Measurements from ENCODE around the gene MEGF8.
A peak's percentile ranks its signal among the peaks of the same experiment; 100 is the strongest.

The MEGF8 gene

GRCh38 chr19:42401365-42402303 lies 76.2 kb downstream of the MEGF8 start:
- Histone ChIP-seq H4K20me1 (ENCODE audit: insufficient read depth, low read length) (no peaks in the 10 kb centered on the region), H2AFZ (ENCODE audit: low read depth, low read length) (no peak overlapping the region), H3K36me3 (replicated peaks; ENCODE audit: low read depth, low read length) (peaks cover 12% of the 10 kb centered on the region), H3K9me3 (ENCODE audit: insufficient read depth, low read length) (no peaks in the 10 kb centered on the region), H3K9ac (ENCODE audit: low read length) (peak overlapping the region; percentile 43), H3K4me1 (ENCODE audit: low read length) (peaks cover 6% of the 10 kb centered on the region), H3K4me3 (ENCODE audit: low read length) (peak overlapping the region; percentile 71), H3K27ac (ENCODE audit: low read length) (no peak overlapping the region), H3K27me3 (ENCODE audit: low read depth, low read length) (no peaks in the 10 kb centered on the region), H3K79me2 (ENCODE audit: low read length) (peaks cover 8% of the 10 kb centered on the region), H3K4me2 (ENCODE audit: low read length) (peak overlapping the region; percentile 71)
- TF ChIP-seq EZH2phosphoT487 (IDR thresholded peaks at IDR 0.05; ENCODE audit: low read depth) (no peak), CTCF (IDR thresholded peaks at IDR 0.05; ENCODE audit: low read depth, low read length) (peak; percentile 90)

DNA sequence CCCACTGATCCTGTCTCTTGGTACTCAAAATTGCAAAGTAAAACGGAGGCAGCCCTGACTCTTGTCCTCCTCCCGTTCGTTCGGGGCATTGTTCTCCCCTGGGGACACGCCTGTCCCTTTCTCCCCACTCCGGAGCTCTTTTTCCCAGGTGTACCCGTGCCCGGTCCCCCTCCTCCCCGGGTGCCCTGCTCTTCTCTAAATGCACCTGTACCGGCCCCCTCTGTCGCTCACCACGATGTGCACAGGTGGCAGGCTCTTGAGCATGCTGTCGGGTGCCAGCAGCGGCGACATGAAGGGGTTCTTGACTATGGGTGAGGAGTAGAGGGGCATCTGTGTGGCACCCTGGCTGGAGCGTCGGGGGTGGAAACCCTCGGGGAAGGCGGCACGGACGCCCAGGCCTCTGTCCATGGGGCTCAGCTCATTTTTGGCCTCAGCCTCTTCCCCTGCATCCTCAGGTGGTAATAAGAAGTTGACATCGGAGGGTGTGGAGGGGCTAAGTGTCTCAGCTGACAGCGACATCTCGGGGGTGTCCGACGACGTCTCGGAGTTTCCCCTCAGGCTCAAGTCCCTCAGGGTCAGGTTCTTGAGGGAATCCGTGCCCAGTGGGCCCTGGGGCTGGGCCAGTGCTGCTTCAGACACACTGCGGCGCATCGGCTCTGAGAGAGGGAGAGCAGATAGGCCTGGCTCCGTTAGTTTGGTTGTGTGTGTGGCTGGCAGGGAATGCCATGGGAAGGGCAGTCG lies 77.1 kb downstream of the MEGF8 start:
- Histone ChIP-seq H3K9me3 (ENCODE audit: insufficient read depth, low read length) (no peaks in the 10 kb centered on the region), H3K27me3 (ENCODE audit: low read depth, low read length) (no peaks in the 10 kb centered on the region), H3K27ac (ENCODE audit: low read length) (no peak overlapping the region), H3K4me2 (ENCODE audit: low read length) (peak overlapping the region; percentile 71), H3K79me2 (ENCODE audit: low read length) (peaks cover 5% of the 10 kb centered on the region), H3K4me3 (ENCODE audit: low read length) (peak overlapping the region; percentile 71), H4K20me1 (ENCODE audit: insufficient read depth, low read length) (no peaks in the 10 kb centered on the region; the same call in 1 of the 2 replicates), H2AFZ (ENCODE audit: low read depth, low read length) (no peak overlapping the region), H3K4me1 (ENCODE audit: low read length) (peaks cover 5% of the 10 kb centered on the region), H3K36me3 (replicated peaks; ENCODE audit: low read depth, low read length) (peaks cover 14% of the 10 kb centered on the region), H3K9ac (ENCODE audit: low read length) (no peak overlapping the region)
- TF ChIP-seq EZH2phosphoT487 (IDR thresholded peaks at IDR 0.05; ENCODE audit: low read depth) = no peak
- TF ChIP-seq CTCF (IDR thresholded peaks at IDR 0.05; ENCODE audit: low read depth, low read length) = no peak

GRCh38 chr19:42403586-42403985 lies 78.2 kb downstream of the MEGF8 start:
- H3K36me3 ChIP-seq (replicated peaks; ENCODE audit: low read depth, low read length) = peaks cover 16% of the 10 kb centered on the region
- no peaks in the 10 kb centered on the region for H3K27me3 ChIP-seq (ENCODE audit: low read depth, low read length)
- H3K27ac ChIP-seq (ENCODE audit: low read length) = no peak overlapping the region
- no peak overlapping the region for H3K4me2 ChIP-seq (ENCODE audit: low read length)
- no peak for TF ChIP-seq CTCF (IDR thresholded peaks at IDR 0.05; ENCODE audit: low read depth, low read length)
- TF ChIP-seq EZH2phosphoT487 (IDR thresholded peaks at IDR 0.05; ENCODE audit: low read depth) = no peak
- no peaks in the 10 kb centered on the region; the same call in 1 of the 2 replicates for H4K20me1 ChIP-seq (ENCODE audit: insufficient read depth, low read length)
- no peaks in the 10 kb centered on the region for H3K4me1 ChIP-seq (ENCODE audit: low read length)
- H3K79me2 ChIP-seq (ENCODE audit: low read length) = no peaks in the 10 kb centered on the region
- H3K4me3 ChIP-seq (ENCODE audit: low read length) = no peak overlapping the region
- no peaks in the 10 kb centered on the region for H3K9me3 ChIP-seq (ENCODE audit: insufficient read depth, low read length)
- H3K9ac ChIP-seq (ENCODE audit: low read length) = no peak overlapping the region
- no peak overlapping the region for H2AFZ ChIP-seq (ENCODE audit: low read depth, low read length)

DNA sequence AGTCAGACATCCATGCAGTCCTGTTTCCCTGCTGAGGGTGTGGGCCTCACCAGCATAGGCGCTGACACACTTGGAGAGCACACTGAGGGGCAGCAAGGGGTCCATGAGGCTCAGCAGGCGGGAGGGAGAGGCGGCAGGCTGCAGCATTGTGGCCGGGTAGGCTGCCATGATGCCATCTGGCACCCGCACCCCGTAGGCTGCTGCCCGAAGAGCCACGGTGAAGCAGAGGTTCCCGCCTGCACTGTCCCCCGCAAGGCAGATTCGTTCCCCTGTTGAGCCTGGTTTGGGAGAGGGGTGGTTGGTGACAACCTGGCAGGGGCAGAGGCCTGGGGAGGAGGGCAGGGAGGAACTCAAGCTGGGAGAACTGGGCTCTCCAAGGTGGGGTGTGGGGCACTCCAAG lies 80.7 kb downstream of the MEGF8 start:
- Histone ChIP-seq H4K20me1 (ENCODE audit: insufficient read depth, low read length) (peaks cover 3% of the 10 kb centered on the region), H3K79me2 (ENCODE audit: low read length) (no peaks in the 10 kb centered on the region), H3K36me3 (replicated peaks; ENCODE audit: low read depth, low read length) (peaks cover 16% of the 10 kb centered on the region), H3K4me2 (ENCODE audit: low read length) (no peak overlapping the region), H3K9me3 (ENCODE audit: insufficient read depth, low read length) (no peaks in the 10 kb centered on the region), H3K4me1 (ENCODE audit: low read length) (no peaks in the 10 kb centered on the region), H3K9ac (ENCODE audit: low read length) (no peak overlapping the region), H3K27ac (ENCODE audit: low read length) (no peak overlapping the region), H3K27me3 (ENCODE audit: low read depth, low read length) (no peaks in the 10 kb centered on the region), H3K4me3 (ENCODE audit: low read length) (no peak overlapping the region), H2AFZ (ENCODE audit: low read depth, low read length) (no peak overlapping the region)
- TF ChIP-seq EZH2phosphoT487 (IDR thresholded peaks at IDR 0.05; ENCODE audit: low read depth) (no peak), CTCF (IDR thresholded peaks at IDR 0.05; ENCODE audit: low read depth, low read length) (no peak)
